ENCODE results near the gene LRRC53.

The LRRC53 gene

GRCh38 chr1:74431531-74431930, 80.9 kb downstream of the LRRC53 start:
- no peak for DNase-seq (ENCODE audit: low spot score)

GRCh38 chr1:74430342-74430934, 82.0 kb downstream of the LRRC53 start:
- DNase-seq (ENCODE audit: low spot score): no peak

- no peak for DNase-seq (ENCODE audit: low spot score)
These were observed 82.8 kb downstream of the LRRC53 start for GRCh38 chr1:74429580-74429979.

- no peak for DNase-seq (ENCODE audit: low spot score)
These were observed 84.7 kb downstream of the LRRC53 start for GRCh38 chr1:74427681-74428080.

- DNase-seq (ENCODE audit: low spot score): no peak
These were observed 86.0 kb downstream of the LRRC53 start for GRCh38 chr1:74426208-74426937.

GRCh38 chr1:74425676-74426075, 86.7 kb downstream of the LRRC53 start:
- no peak for DNase-seq (ENCODE audit: low spot score)

- no peak for DNase-seq (ENCODE audit: low spot score)
These were observed 88.9 kb downstream of the LRRC53 start for GRCh38 chr1:74423471-74423870.

- DNase-seq (ENCODE audit: low spot score): no peak
These were observed 89.8 kb downstream of the LRRC53 start for GRCh38 chr1:74422421-74423292.

GRCh38 chr1:74420467-74420866, 91.9 kb downstream of the LRRC53 start:
- no peak for DNase-seq (ENCODE audit: low spot score)

Measured in CD4-positive, alpha-beta T cell treated with Interleukin-2 at 100 ng/mL for 4 hours (primary cell).